Endothelial cell of hepatic sinusoid (primary cell): ENCODE data around the gene FLOT2.
"Not testable (repeated sequence)": the region's sequence is repeated elsewhere in the genome, so short reads cannot be mapped to it uniquely, and the experiment has no call there.

ENCODE experiments used
- in situ Hi-C: cut with HindIII; loops from 2 replicates; pipeline ENCODE4 v1.10.0; 2017; ENCODE audit warnings: low sequenced_read_pairs

FLOT2 gene, protein sequence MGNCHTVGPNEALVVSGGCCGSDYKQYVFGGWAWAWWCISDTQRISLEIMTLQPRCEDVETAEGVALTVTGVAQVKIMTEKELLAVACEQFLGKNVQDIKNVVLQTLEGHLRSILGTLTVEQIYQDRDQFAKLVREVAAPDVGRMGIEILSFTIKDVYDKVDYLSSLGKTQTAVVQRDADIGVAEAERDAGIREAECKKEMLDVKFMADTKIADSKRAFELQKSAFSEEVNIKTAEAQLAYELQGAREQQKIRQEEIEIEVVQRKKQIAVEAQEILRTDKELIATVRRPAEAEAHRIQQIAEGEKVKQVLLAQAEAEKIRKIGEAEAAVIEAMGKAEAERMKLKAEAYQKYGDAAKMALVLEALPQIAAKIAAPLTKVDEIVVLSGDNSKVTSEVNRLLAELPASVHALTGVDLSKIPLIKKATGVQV

DNA sequence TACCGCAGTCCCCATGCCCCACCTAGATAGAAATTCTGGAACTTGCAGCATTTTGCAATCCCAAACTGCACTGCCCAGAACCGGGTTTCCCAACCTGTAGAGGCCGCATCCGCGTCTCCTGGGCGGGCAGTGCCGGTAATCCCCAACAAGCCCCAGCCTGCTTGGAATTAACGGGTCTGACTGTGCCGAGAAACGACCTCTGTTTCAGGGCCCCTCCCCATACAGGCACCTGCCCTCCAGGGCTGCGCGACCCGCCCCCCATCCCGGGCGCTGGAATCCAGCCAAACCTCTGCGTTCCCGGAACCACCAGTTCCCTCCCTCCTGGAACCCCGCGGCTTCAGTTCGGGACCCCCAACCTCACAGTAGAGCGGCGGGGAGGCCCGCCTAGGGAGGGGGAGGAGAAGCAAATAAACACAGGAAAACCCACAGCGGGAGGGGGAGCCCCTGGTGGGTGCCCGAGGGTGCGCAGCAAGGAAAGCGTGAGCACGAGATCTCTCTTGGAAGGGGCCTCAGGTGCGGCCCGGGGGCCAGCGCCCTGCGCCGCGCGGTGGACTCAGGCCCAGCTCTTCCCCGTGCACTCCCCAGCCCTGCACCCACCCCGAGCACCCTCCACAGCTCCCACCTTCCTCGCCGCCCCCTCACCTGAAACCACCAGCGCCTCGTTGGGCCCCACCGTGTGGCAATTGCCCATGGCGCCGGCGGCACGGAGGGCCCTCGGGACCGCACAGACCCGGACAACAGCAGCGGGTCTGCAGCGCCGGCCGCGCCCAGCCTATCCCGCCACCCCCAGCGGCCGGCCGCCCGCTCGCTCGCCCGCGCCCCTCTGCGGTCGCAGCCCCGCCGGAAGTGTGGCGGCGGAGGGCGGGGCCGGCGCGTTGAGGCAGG is at the start of gene FLOT2:
Gene FLOT2, minus strand, starts transcription at position 850 of the 885 bp plus-strand sequence. Its CDS starts 159 bp downstream, at position 691.
- in situ Hi-C loops = no loop called here

DNA sequence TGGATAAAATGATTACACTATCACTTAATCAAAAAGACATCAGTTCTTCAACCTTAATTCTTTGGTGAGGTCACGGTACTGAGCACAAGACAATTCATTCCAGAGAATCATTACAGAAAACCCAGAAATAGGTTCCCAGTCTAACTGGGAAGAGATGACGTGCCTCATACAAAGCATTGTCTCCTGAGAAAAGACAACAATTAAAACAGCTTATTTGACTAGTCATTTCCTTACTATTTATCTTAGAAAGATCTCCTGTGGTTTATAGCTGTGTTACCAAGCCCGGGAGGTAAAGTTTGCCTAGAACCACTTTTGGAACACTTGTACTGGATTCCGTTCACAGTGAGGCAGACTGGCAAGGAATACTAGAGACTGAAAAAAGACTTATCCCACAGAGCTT is 48.7 kb upstream of the FLOT2 start:
- in situ Hi-C loops = no loop called here

DNA sequence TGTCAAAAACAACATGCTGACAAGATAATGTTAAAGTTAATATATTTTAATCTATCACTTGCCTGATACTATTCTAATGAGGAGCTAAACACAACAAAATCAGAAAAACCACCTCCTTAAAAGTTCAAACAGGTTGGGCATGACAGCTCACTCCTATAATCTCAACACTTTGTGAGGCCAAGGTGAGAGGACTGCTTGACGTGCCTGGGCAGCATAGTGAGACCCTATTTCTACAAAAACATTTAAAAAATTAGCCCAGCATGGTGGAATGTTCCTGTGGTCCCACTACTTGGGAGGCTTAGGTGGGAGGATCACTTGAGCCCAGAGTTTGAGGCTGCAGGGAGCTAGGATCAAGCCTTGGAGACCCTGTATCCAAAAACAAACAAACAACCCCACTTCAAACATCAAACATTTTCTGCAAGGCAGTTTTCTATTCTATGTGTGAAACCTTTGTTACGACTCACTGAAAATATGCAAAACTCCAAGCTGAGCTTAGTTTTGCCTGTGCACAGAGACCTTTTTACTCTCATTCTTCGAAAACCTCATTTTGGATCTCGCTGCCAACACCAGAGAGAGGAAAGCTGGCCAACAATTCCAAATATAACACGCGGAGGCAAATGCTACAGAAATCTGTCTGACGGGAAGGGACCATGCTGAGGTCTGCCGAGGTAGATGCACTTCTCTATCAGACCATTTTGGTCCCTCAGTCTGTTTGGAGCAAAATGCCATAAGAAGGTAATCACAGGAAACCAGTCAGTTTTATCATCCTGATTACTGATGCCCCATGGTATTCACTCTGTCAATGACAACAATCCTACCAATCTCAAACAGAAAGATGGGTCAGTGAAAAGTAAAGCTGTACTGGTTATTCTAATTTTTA is 47.6 kb upstream of the FLOT2 start:
- in situ Hi-C loops = no loop called here

DNA sequence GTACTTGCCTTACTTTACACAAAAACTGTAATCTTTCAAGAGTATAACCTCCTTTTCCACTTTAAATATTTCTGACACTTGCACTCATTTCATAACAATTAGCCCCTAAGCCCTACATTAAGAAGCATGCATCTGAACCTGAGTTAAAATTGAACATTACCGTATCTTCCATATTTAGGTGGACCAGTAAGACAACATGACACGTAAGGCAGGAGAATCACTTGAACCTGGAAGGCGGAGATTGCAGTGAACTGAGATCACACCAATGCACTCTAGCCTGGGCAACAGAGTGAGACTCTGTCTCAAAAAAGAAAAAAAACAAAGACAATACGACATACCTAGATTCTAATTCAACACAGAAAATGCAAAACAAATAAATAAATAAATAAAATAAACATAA is 46.8 kb upstream of the FLOT2 start:
- in situ Hi-C loops = no loop called here

DNA sequence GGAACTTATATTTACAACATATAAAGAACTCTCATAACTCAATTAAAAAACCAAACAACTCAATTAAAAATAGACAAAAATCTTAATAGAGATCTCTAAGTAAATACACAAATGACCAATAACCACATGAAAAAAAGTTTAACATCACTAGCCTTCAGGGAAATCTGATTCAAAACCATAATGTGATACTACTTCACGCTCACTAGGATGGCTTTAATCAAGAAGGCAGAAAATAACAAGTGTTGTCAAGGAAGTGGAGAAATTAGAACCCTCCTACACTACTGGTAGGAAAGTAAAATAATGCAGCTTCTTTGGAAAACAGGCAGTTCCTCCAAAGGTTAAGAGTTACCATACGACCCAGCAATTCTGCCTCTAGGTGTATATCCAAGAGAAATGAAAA is 45.4 kb upstream of the FLOT2 start:
- in situ Hi-C loops = no loop called here

DNA sequence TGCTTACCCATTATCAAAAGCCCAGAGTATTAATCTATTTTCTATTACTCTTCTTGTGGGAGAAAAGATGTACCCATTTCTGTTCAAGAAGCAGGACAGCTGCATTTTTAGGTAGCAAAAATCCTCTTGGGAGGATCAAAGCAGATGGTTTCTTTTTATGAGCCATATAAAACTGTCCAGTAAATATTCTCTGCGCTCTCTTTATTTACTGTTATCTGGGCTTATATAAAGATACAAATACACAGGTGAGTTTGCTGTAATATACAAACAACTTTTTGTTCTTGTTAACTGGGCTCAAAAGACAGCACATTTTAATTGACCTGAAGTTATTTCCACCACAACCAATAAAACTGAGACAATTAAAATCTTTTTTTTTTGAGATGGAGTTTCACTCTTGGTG is 43.7 kb upstream of the FLOT2 start:
- in situ Hi-C loops = no loop called here

DNA sequence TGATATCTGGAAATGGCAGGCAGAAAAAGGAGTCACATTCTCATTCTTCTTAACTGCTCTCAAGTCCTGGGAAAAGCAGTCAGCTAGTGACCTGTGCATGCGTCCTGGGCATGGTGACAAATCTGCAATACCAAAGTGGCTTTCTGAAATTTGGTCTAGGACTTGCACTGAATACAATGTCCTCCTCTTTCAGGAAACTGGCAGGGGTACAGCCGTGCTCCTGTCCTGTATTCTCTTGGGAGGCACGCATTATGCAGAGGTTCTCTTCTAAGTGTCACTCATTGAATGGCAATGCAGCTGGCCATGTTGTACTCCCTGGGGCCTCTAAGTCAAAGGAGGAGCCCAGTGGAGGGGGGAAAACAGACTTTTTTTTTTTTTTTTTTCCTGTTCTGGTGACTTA is 43.1 kb upstream of the FLOT2 start:
- in situ Hi-C loops = no loop called here

DNA sequence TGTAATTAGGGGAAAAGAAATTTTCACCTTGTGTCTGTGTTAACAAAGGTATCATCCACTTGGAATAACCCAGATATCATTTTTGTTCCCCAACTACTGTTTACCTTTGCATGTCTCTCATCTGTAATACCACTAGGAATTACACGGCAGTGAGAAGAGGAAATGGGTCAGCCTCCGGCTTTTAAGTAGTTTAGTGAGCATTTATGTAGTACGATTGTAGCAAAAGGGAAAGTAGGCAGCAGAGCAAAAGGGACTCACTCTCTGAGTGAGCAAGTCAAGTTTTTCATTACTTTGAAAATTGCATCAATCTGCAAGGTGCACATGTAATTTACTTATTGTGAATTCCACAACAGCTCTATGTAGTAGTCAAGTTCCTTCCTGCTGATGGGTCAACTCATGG is 42.6 kb upstream of the FLOT2 start:
- in situ Hi-C loops = no loop called here

DNA sequence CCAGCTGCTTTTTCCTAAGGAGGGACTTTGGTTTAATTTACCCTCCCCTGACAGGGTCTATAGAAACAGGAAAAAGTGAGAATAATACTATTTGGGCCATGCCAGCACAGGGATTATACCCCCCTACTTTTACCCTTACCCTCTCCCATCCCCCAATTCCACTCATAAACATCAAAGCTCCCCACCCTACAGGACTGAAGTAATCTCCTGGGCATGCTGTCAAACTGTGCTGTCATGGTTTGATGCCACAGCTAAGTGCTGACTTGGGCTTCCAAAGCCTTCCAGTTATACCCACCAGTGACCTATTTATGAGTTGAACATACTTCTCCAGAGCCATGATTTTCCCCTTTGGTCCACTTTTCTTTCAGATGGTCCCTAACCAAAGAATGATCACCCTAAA is 41.0 kb upstream of the FLOT2 start:
- in situ Hi-C loops = no loop called here

DNA sequence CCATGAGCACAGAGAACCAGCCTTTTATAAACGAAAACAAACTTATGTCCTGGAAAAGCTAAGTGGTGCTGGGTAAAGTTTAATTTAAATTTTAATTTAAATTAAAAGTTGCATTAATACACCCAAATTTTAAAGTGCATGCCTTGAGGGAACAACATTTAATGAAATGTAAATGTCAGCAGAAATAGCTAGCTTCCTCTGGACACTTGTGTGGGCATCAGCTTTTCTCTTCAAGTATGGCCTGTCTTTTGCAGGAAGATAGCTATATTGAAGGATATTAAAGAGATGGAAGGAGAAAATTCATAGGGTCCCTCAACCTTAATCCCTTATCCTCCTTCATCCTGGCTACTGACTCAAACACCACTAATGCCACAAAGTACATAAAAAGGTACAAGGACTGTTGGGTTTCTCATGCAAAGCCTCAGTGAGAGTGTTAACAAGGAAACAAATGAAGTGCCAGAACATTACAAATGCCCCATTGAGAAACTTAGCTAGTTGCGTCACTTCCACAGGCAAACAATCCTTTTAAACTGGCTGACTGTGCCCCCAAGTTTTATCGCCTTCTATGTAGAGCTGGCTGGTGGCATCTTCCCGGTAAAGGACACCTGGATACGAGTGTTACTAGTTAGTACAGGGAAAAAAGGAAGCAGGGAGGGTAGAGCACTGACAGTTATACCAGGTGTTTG is 39.7 kb upstream of the FLOT2 start:
- in situ Hi-C loops = no loop called here

DNA sequence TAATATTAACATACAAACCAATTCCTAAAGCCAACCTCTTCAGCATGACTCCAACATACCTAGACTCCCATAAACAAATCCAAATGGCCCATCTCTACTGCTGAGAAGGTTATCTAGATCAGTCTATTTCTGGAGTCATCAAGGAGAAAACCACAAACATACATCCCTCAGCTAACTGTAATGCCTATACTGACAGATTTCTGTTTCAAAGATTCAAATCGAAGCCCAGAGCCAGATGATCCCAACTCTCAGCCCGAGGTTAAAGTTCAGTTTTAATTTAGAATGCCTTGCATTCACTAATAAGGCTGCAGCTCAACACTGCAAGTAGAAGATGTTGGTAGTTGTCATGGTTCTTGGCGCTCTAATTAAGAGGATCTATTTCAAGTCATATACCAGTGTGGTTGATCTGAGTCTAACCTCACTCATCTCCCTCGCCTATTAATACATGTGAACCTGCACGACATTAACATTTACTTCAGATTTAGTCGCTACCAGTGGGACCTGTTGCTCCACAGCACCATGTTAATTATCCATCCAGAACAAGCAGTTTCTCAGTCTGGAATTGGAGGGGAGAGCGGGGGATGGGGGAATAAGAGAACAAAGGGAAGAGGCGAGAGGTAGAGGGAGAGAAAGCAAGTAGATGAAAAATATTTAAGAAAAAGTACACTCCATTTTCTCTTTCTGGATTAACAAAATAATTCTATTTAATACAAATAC is 38.4 kb upstream of the FLOT2 start:
- in situ Hi-C loops = no loop called here

DNA sequence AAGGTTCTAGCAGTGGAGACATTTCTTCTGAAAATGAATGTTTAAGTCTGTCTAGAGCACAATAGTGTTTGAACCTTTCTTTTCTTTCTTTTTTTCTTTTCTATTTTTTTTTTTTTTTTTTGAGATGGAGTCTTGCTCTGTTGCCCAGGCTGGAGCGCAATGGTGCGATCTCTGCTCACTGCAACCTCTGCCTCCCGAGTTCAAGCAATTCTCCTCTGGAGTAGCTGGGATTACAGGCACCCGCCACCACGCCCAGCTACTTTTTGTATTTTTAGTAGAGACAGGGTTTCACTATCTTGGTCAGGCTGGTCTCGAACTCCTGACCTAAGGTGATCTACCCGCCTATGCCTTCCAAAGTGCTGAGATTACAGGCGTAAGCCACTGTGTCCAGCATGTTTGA is 37.0 kb upstream of the FLOT2 start:
- in situ Hi-C loops = not testable (repeated sequence)

DNA sequence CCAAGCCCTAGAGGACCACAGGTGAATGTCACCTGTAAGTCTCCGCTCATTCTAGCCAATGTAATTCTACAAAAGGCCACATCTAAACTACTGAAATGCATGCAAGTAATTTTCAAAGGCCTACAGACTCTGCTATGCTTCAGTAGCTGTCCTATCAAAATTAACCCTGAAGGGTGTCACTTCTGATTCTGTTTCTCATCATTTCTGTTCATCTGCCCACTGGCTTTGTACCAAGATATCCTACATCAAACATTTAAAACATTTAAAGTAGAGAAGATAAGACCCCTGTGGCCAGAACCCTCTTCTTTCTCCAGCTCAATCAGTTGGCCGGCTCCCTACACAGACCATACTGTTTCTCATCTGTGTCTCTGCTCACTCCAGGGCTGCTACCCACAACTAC is 32.3 kb upstream of the FLOT2 start:
- in situ Hi-C loops = loop anchor here (5.0 kb wide), 1 partner anchor 62 kb away; no protein-coding TSS in a partner anchor

DNA sequence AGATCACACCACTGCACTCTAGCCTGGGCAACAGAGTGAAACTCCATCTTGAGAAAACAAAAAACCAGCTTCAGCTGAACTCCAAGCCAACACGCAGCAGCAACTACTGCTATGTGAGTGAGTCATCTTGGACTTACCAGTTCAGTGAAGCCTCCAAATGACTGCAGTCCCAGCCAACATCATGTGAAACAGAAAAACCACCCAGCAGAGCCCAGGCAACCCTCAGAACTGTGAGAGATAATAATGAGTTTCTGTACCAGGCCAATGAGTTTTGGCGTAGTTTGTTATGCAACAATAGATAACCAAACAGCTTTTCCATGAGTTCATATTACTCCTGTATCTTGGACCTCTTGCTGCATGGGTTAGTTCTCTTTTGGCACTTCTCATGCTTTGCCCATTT is 30.5 kb upstream of the FLOT2 start:
- in situ Hi-C loops = loop anchor here (5.0 kb wide), 1 partner anchor 61 kb away; no protein-coding TSS in a partner anchor

DNA sequence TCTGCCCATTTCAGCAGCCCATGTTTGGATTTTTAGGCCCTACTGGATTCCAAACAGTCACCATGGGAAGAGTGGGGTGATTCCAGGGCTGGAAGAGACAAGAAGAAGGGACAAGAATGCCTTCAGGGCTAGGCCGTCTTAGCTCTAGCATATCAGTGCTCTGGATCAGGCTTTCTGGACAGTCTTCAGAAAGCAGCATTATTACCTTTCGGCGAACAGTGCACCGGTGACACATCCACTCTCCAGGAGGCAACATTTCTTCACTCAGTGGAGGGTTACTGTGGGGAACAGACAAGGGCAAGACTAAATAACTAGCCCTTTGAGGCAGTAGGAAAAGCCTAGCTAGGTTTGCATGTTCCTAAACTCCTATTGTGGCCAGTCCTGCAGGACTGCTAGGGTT is 29.3 kb upstream of the FLOT2 start:
- in situ Hi-C loops = loop anchor here (5.0 kb wide), 1 partner anchor 59 kb away; no protein-coding TSS in a partner anchor

DNA sequence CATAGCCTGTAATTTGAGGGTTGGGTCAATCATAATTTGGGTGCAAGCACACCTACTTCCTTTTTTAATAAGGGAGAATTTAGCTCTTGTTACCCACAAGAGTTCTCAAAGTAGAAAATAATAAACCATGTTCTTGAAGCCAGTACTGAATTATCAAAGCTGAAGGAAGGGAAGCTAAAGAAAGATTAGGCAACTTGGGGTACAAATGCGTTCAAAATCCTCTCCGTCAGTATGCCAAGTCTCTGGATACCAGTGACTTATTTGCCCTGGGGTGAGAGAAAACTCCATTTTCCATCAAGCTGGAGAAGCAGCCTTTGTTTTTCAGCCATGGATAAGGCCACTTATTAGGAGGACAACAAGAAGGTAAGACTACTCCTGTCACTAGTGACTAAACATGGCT is 28.8 kb upstream of the FLOT2 start:
- in situ Hi-C loops = loop anchor here (5.0 kb wide), 1 partner anchor 59 kb away; no protein-coding TSS in a partner anchor

DNA sequence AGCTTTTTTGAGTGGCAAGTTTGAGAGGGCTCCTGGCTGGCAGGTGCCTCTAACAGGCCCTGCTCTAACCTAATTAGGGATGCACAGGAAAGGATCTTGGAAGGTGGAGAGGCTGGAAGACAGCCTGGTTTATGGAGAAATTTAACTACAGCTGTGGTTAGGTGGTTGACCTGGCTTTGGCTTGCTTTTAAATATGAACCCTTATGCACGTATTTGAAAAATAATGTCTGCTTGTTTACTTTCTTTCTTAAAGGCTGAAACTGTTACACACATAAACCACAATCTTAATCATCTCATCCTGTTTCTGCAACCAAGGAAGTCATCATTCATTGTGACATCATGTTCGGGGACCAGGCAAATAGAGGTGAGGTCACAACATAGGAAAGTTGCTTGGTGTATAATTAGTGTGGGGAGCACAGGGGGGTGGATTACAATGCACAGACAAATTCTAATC is 28.4 kb upstream of the FLOT2 start:
- in situ Hi-C loops = loop anchor here (5.0 kb wide), 1 partner anchor 59 kb away; no protein-coding TSS in a partner anchor

DNA sequence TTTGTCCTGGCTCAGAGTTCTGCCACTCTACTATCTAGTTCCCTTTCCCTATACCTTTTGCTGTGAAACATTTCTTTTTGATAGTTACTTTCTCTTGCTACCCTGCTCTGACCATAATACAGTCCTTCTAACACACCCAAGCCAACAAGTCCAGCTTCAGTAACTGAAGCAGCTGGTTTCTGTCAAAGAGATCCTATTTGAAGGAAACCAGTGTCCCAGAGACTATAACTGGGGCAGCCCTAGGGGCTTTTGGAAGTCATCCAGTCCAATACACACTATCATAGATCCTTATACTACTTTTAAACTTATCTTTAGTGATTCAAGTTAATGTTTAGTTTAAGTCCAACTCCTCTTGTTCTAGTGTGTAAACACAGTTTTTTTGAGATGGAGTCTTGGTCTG is 22.7 kb upstream of the FLOT2 start:
- in situ Hi-C loops = no loop called here

DNA sequence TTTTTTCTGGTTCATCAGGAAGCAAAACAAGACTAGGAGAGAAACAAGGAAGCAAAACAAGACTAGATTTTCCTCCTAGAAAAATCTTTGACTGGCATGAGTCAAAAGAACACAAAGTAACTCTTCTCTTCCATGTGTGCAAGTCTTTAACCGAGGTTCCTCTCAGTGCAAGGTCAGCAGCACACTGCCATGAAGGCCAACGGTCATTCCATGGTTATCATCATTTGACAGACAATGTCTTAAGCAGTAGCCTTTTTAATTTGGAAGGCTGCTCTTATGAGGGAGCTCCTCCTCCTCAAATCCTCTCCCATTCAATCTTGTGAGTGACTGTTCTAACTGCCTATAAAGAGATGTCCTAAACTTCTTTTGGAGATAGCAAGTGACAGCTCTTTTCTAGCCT is 20.8 kb upstream of the FLOT2 start:
- in situ Hi-C loops = no loop called here
